ENCODE measurements around the gene DACT2.

DNA sequence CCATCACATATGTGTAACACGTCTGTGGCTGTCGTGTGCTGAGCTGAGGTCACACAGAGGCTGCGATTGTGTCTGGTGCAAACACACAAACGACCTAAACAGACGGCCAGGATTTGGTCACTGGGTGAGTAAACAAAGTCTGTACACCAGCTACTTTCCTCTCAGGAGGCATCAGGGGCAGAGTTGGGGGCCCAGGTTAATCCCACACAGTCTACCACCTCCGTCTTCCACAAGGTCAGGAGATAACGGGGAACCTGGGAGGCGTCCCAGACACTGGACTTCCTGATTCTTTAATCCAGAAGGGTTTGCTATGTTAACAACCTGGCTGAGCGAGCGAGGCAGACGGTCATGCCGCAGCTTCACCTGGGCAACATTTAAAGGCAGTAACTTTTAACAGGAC is 1.5 kb downstream of the DACT2 start:
- TF ChIP-seq, protein P1, sequence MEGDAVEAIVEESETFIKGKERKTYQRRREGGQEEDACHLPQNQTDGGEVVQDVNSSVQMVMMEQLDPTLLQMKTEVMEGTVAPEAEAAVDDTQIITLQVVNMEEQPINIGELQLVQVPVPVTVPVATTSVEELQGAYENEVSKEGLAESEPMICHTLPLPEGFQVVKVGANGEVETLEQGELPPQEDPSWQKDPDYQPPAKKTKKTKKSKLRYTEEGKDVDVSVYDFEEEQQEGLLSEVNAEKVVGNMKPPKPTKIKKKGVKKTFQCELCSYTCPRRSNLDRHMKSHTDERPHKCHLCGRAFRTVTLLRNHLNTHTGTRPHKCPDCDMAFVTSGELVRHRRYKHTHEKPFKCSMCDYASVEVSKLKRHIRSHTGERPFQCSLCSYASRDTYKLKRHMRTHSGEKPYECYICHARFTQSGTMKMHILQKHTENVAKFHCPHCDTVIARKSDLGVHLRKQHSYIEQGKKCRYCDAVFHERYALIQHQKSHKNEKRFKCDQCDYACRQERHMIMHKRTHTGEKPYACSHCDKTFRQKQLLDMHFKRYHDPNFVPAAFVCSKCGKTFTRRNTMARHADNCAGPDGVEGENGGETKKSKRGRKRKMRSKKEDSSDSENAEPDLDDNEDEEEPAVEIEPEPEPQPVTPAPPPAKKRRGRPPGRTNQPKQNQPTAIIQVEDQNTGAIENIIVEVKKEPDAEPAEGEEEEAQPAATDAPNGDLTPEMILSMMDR (conservative IDR thresholded peaks at IDR 0.05): no peak
- TF ChIP-seq ZFX (IDR thresholded peaks at IDR 0.05): no peak

All from C4-2B (cell line).